Endometrial microvascular endothelial cells (primary cell): ENCODE measurements around the gene CAPN5. TPM values are rescaled to one million over a fixed set of nuclear protein-coding genes. Genes with fewer than 3 reads are reported as not detected.

Source experiments
- in situ Hi-C: cut with HindIII; loops from 2 replicates; pipeline ENCODE4 v1.10.0; 2017; ENCODE audit warnings: low sequenced_read_pairs, low pct_unique_long_range_greater_than_20kb; ENCODE audit errors: inconsistent ontology term
- total RNA-seq: library from RNA; depleted of rRNA; stranded (reverse); fragments of >200 nt; gene quantifications from one replicate; pipeline ENCODE4 v1.2.3, GENCODE V29; 2015; ENCODE audit errors: inconsistent ontology term

Gene CAPN5
- total RNA-seq, 1 donor from 2014 or later = 3.5 TPM

- in situ Hi-C loops = no loop called here
These were observed 8.7 kb downstream of the CAPN5 start for GRCh38 chr11:77075425-77075905.

GRCh38 chr11:77079666-77080065 lies 12.9 kb downstream of the CAPN5 start:
- in situ Hi-C loops = no loop called here

DNA sequence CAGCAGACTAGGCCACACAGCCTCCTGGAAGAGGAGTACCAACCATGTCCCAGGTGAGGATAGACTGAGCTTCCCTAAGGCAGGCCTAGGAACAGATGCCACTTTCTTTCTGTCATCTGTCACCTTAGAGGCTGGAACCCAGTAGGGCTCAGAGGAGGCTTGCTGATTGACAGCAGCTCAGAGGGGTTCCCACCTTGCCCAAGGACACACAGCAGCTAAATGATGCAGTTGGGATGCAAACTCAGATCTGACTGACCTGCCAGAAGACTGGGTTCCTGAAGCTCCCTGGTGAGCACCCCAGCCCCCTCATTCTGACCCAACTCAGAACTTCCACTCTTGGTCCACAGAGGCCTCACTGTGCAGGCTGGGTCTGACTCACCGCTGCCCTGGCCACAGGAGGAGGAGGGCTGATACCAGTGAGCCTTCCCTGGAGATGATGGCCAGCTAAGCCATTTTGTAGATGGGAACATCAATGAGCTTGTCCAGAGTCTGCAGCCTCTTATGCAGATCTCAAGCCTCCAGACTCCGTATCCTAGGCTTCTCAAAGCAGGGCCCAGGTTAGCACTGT lies 14.0 kb downstream of the CAPN5 start:
- in situ Hi-C loops = no loop called here

GRCh38 chr11:77081381-77081851 lies 14.6 kb downstream of the CAPN5 start:
- in situ Hi-C loops = no loop called here

DNA sequence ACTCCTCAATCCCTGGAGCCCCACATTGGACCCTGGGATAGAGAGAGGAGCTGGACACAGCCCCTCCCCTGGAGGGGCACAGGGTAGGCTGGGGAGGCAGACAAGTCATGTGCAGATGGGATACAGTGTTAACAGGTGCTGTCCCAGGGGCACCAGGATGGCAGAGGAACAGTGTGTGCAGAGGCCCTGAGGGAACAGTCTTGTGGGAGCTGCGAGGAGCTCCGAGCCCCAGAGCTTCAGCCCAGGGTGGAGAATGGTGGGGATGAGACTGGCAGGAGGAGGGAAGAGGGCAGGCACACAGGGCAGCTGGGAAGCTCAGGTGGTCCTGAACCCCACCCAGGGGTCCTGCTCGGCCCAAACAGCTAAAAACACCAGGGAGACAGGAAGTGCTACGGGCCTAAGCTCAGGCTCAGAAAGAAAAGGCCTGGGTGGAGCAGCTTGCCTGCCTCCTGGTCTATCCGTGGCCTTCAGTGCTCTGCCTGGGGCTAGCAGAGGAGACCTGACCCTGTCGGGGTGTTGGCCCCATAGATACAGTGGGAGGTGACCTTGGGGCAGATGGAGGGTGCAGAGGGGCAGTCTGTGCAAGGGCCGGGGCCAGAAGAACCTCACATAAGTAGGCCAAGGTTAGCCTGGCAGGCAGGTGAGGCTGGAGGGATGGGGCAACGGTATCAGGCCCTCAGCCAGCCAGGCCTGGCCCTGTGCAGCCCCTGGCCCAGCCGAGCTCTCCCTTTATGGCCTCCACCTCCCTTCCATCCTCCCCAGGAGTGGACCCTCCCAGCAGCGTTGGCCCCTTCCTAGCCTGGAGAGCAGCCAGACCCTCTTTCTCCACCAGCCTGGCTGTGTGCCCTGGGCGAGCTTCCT lies 15.4 kb downstream of the CAPN5 start:
- in situ Hi-C loops = no loop called here

DNA sequence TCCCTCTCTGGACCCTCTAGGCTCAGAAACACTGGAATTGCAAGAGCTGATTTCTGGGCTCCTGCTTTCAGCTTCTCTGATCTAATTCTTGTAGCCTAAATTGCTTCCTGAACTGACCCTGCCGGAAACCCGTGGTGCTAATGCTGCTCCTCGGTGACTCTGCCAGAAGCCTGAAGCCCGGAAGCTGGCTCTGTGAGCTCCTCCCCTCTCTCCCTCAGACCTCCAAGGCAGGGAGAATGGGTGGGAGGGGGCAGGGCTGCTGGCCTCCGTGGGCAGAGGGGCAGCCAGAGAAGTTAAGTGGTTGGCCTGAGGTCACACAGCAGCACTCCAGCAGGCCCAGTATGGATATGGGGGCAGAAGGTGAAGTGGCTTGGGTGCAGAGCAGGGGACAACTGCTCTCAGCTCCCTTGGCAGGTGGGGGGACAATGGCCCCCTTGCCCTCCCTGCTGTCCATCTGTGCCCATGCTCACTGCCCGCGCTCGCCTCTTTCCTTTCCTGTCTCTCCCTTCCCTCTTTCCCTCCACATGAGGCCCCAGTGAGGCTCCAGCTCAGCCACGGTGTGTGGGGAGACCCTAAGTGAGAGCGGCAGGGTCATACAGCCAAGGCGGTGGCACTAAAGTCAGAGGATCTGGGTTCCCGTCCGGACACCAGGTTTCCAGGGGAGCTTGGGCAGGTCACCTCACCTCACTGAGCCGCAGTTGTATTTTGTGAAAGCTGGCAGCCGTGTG lies 16.2 kb downstream of the CAPN5 start:
- in situ Hi-C loops = no loop called here

DNA sequence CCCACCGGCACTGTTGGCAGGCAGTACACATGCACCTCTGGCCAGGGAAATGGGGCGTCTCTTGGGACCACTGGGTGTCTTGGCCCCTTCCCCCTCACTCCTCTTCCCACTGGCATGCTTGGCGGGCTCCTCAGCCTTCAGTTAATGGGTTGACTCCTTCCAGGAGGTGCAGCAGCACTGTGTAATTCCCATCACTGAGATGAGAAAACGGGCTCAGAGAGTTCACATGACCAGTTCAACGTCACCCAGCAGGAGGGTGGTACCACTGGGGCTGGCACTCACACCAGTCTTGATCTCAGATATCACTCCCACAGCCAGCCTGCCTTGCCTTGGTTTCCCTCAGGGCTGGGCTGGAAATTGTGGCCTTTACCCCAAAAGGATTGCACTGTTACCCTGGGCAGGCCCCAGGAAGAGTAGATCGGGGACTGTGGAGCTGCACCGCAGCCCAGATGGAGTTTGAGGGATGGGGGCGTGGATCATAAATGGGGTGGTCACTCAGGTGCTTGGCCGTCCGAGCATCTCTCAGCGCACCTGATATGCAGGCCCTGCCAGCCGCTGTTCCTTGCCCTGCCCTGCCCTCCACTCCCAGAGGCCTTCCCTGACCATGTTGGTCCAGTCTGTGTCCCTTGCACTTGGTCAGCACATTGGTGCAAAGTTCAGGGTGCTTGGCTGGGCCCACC lies 16.9 kb downstream of the CAPN5 start:
- in situ Hi-C loops = no loop called here

DNA sequence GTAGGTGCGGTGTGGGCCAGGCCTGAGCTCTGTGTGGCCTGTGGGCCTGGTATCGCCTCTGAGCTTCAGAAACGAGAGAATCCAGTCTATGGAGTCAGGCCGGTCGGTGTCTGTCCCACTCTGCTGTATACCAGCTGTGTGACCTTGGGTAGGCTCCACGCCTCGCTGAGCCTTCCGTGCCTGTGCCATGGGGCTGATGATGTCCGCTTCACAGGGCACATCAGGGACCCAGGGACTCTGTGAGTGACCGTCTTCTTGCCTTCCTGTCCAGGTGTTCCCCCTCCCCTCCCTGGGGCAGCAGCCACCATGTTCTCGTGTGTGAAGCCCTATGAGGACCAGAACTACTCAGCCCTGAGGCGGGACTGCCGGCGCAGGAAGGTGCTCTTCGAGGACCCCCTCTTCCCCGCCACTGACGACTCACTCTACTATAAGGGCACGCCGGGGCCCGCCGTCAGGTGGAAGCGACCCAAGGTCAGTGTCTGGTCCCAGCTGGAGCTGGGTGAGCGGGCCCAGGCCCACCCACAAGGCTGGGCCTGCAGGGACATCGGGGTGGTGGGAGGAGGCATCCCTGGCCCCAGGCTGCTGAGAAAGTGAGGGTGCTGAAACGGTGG lies 17.9 kb downstream of the CAPN5 start:
- in situ Hi-C loops = no loop called here

DNA sequence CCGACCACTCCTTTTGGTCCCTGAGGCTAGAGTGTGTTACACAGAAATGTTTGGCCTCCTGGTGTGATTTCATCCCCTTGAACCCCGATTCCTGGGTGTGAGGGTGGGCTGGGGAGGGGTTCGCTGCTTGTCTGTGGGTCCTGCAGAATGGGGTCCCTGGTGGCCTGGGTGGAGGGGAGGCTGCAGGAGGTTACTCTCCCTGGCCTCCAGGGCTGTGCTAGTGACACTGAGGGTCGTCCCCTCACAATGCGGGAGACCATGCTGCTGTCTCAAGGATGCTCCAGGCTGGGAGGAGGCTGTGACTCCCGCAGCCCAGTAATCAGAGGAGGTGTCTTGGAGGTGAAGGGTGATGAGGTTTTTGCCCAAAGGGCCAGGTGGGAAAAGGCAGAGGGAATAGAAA lies 18.9 kb downstream of the CAPN5 start:
- in situ Hi-C loops = no loop called here

DNA sequence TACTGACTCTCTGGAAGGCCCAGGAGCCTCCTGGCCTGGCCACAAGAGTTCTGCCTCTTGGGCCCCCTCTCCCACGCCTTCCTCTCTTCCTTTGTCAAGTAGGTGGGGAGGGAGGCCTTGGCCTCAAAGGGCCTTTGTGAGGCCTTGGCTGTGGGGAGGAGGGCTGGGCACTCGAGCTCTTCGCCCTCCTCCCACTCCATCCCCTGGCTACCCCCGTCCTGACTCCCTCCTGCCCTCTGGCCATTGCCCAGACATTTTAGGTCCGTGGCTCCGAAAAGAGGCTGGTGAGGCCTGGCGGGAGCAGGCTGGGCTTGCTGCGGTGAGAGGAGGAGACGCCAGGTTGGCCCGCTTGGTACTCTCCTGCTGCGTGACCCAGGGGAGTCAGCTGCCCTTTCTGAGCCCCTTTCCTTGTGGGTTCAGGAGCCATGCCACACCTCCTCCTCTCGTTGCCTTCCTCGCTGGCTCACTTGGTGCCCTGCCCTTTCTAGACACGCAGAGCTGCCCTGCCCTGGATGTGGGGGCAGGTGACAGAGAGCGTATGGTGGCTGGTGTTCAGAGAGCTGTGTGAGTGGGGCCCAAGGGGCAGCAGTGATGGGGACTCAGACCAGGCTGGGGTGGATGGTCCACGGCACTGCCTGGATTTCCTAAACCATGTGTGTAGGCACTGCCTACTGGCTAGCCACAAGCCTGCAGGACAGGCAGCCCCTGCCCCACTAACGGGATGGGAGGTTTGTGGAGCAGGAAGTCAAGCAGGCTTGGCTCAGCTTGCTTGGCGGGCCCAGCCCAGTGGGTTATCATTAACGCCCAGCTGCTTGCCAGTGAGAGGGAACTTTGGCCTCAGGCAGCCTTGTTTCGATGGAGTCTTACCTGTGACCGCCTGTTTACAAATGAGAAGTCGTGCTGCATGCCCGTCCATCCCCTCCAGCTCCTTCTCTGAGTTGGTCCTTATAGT lies 20.0 kb downstream of the CAPN5 start:
- in situ Hi-C loops = no loop called here

DNA sequence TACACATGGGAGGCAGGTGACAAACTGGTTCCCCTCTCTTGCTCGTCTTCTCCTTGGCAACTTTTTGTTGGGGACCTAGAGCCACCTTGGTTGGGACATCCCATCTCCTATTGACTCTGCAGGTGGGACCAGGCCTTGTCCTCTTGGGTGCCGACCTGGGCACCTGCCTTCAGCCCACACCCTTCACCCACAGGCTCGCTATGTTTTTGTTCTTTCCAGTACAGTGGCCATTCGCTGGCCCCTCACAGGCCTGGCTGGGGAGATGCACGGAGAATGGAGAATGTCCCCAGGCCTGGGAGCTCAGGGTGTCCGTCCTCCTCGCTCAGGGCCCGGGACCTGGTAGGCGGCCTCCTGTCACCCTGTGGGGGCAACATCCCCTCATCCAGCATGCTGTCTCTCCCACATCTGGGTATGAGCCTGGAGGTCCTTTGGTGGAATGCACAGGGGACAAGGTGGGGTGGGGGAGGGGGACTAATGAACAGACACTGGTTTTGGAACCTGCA lies 21.0 kb downstream of the CAPN5 start:
- in situ Hi-C loops = no loop called here

GRCh38 chr11:77088236-77089003 lies 21.6 kb downstream of the CAPN5 start:
- in situ Hi-C loops = no loop called here

GRCh38 chr11:77089004-77089545 lies 22.3 kb downstream of the CAPN5 start:
- in situ Hi-C loops = no loop called here

DNA sequence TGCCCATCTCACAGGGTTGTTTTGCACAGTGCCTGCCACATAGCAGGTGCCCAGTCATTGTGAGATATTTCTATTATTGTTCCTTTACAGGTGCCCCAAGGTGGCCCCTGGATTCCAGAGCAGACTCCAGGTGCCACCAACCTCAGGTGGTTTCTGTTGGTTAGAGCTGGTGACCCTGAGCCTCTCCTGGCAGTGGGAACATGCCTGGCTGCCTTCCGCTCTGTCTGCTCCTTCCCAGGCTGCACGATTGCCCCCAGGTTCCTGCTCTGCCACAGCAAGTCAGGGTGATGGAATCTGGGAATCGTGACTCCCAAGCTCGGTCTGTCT lies 23.2 kb downstream of the CAPN5 start:
- in situ Hi-C loops = no loop called here

GRCh38 chr11:77090373-77091111 lies 23.8 kb downstream of the CAPN5 start:
- in situ Hi-C loops = no loop called here
